ENCODE measurements around the gene RFNG.

Gene RFNG

GRCh38 chr17:81999976-82000802 is 51.4 kb downstream of the RFNG start:
- no peak for DNase-seq (ENCODE audit: low spot score)

DNA sequence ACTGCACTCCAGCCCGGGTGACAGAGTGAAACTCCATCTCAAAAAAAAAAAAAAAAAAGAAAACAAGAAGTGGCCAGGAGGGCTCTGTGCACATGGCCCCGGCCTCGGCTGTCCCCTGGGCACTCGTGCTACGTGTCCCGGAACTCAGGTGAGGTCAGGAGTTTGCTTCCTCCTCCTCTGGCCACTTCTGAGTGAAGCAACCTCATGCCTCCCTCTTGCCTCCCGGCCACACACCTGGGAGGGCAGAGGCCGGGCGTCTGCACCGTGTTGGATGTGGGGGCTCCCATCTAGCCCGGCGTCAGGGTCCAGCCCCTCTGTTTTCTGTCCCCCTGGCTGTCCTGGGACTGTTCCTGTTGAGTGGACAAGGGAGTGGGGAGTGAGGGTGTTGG is 52.0 kb downstream of the RFNG start:
- no peak for DNase-seq (ENCODE audit: low spot score)

- DNase-seq (ENCODE audit: low spot score): no peak
Measured at GRCh38 chr17:81998691-81999438, 52.7 kb downstream of the RFNG start.

GRCh38 chr17:81998212-81998611 is 53.4 kb downstream of the RFNG start:
- no peak for DNase-seq (ENCODE audit: low spot score)
